Stimulated activated CD4-positive, alpha-beta T cell treated with anti-CD3 and anti-CD28 coated beads, Interleukin-1b, Interleukin-23, amount 100 ng/mL, for 48 hours (primary cell): ENCODE results near the gene DAB1.

Experiments
- DNase-seq: peaks from one replicate; pipeline ENCODE4 v3.0.0-alpha.2; 2020

DAB1 gene

DNA sequence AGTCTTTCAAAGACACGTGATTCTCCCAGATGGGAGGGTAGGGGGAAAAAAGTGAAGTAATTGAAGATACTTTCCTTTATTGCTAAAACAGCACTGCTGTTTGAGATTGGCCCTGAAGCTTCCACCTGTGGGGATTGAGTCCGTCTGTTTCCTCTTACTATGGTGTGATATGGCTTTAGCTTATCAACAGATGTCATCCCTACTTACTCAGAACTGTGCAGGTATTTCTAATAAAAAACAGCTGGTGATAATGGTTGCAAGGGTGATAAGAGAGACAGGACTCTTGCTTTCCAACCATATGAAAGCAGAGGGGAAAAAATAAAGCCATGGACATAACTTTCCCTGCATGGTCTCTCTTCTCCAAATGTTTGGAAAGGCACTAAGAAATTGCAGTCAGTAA is 416.4 kb downstream of the DAB1 start:
- DNase-seq = no peak

DNA sequence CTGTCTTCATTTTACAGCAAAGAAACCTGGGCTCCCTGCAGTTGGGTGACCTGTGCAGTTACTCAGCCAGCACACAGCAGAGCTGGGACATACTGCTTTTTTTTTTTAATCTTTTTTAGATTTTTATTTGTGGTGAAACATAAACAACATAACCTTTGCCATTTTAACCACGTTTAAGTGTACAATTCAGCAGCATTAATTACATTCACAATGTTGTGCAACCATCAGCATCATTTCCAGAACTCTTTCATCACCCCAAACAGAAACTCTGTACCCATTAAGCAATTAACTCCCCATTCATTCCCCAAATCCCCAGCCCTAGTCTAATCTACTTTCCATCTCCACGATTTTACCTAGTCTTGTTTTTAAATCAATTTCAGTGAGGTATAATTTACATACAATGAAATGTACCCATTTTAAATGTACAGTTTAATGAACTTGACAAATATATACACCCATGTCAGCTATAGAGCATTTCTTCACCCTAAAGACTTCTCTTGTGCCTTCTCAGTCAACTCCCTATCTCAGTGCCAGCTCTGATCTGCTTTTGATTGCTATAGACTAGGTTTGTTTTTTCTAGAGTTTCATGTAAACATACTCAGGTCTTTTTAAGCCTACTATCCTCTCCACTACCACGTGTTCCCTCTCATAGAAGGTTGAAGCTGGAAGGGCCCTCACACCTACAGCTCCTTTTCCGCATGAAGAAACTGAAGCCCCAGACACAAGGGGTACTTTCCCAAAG is 420.3 kb downstream of the DAB1 start:
- DNase-seq = no peak

DNA sequence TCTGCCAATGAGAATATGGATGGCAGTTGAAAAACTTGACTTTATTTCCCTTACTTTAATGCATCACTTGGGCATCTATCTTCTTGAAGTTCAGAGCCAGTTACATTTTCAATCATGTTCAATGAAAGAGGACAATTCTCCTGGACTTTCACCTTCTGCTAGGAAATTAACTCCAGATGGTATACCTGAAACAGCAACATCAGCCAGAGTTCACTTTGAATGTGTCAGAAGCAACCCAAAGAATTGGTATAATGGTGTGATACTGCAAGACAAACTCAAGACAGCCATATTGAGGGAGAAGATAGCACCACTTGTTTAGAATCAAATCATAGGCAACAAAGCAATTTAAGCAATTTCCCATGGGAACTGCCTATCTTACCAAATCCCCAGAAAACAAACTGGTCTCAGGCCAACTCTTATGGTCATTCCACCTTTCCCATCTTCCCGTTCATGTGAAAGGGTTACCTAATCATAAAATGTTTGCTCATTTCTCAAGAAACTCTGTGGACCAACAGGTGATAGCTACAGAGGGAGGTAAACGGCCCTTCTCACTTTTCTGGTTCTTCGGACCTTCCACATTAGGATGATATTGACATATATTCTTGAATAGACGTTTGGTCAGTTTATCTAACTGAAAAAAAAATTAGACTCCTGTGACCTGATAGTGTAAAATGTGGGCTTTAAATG is 428.3 kb downstream of the DAB1 start:
- no peak for DNase-seq

DNA sequence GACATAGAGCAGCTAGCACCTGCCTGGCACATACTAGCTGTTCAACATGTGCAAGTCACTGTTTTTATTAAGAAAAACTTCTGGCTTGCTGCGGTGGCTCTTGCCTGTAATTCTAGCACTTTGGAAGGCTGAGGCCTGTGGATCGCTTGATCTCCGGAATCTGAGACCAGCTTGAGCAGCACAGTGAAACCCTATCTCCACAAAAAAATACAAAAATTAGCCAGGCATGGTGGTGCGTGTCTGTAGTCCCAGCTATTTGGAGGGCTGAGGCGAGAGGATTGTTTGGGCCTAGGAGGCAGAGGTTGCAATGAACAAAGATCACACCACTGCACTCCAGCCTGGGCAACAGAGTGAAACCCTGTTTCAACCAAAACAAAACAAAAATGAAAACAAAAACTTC is 430.4 kb downstream of the DAB1 start:
- no peak for DNase-seq

DNA sequence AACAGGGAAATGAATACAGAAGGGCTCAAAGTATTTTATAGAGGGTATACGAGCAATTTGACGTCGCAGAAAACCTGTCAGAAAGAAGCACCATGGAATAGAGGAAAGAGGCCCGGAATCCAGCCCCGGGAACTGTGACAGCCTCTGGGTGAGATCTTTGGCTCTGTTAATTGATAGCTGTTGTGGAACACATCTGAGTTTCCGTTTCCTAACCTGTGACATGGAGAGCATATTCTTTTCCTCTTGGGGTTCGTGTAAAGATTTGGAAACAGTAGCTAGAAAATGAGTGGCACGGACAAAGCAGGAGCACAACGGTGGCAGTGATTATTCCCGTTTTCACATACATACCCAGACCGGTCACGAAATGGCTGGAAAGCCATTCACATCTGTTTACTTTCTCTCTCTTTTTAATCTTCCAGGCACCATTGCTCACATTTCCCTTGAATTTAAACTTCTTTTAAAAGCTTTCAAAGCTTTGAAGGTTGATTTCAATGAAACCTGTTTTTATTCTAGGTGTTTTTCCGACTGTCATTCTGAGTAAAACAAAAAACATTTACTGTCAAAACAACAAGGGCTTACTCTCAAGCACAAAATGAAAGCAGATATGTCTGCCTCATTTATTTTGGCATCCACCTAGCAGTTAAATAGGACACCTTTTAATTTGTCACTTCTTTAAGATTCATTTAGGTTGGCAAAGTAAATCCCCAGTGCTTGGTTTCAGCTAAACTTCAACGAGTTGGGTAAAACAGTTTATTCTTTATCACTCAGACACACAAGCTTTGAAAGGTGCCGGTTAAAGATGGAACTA is 431.3 kb downstream of the DAB1 start:
- DNase-seq = no peak

DNA sequence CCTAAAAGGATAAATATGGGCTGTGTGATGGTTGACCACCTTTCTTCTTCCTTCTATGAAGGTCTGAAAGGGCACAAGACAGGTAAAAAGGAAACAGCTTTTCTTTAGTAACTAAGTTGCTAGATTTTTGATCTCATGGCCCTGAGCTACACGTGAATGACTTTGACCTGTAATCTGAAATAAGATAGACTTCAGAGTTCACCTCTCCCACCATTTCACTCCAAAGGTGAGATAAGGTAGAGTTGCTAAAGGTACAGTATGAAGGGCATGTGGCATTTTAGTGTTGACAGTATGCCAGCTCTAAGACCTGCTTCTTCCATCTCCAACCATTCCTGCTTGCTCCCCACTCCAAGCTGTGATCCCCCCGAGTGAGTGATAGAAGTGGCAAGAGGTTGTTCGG is 432.3 kb downstream of the DAB1 start:
- no peak for DNase-seq

DNA sequence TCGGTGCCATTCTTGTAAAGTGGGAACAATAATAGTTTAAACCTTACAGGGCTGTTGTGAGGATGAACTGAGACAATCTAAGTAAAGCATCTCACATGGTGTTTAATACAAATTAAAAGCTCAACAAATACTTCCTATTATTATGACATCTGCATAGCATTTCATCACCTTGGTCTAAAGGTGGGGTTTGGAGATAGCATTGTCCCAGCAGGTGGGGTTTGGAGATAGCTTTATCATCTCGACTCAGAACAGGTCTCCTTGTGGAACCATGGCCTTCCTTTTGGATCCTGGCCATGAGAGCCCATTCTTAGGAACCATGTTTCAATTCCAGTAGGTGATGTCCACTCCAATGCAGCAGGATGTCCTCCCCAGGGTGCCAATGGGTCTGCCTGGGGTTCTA is 437.5 kb downstream of the DAB1 start:
- no peak for DNase-seq

DNA sequence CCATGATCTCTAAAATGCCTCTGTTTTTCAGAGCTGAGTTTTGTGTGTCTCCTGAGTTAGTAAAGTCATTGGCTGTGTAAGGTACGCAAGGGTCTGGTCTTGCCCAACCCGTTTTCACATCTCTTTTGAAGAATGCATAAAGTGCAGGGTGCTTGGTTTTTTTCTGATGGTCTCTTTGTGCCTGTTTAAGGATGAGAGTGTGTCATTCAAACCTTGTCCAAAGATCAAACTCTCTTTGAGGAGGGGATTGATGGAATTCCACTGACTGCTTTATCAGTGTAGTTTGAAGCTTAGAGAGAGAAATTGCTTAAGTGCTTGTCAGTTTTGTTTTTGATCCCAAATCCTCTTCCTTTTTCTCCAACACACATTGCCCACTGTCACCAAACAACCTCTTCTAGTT is 438.0 kb downstream of the DAB1 start:
- DNase-seq = no peak

DNA sequence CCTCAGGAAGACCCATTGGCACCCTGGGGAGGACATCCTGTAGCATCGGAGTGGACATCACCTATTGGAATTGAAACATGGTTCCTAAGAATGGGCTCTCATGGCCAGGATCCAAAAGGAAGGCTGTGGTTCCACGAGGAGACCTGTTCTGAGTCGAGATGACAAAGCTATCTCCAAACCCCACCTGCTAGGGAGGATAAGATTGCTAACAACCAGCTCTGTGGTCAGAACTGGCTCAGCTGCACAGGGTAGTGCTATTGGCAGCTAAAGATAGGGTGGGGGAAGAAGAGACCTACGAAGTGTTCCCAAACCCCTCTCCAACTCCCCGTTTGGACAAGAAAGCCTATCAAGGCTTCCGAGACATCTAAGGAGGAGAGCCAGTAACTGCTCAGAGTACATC is 440.4 kb downstream of the DAB1 start:
- DNase-seq = no peak

DNA sequence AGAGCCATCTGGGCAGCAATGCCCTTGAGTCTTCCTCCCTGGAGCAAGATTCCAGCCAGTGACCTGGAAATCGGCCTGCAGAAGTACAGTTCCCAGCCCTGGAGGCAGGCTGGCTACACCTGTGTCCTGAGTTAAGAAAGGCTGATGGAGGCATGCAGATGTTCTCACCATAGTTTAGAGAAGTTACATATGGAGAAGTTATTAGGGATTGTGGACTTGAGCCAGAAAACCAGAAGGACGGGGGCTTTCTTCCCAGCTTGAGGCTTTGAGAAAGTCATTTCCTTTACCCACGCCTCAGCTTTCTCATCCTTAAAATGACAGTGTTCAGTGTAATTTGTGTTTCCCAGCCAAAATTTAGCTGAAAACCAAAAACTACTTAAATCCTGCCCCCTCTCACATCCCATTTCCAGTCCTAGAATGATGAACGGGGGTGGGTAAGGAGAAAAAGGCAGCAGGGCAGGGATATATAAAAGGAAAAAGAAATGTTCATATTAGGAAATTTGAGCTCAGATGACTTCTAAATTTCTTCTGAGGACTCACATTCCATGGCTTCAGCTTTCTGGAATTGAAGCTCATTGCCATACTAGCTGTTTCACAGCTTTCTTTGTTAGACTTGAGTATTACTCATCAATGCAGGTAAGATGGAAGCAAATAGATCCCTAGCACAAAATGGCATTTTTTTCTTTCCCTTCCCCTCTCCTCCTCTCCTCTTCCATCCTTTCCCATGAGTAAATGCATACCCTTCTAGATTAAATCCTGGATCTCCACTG is 443.7 kb downstream of the DAB1 start:
- no peak for DNase-seq

DNA sequence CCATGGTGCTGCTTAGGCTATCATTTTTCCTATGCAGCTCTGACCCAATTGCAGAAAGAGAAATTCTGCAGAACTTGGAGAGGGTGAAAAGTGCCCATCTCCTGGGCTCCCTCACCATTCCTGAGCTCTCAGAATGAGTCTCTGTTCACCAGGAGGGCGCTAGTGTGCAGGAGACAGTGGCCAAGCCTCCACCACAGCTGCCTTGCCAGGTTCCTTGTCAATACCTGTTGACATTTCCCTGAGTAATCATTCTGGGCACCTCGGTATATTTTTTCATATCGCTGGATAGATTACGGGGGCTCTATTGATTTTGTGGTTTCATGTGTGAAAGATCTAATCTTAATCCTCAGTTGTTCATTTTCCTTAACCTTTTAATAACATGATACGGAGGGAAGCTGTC is 445.0 kb downstream of the DAB1 start:
- no peak for DNase-seq

DNA sequence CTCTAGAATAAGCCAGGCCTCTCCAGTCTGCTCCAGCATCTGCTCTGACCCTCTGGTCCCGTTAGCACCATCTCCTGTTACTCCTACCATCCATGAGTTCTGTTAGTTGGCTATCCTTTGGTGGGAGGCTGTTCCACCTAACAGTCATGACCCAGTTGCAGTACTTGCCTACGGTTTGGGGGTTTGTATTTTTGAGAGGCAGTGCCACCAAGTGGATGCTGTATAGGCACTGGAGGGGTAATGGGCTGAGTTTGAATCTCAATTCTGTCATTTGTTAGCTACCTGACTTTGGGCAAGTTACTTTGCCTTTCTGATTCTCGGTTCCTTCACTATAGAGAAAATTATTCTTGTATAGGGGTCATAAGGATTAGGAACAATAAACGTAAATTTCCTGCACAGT is 445.9 kb downstream of the DAB1 start:
- no peak for DNase-seq

DNA sequence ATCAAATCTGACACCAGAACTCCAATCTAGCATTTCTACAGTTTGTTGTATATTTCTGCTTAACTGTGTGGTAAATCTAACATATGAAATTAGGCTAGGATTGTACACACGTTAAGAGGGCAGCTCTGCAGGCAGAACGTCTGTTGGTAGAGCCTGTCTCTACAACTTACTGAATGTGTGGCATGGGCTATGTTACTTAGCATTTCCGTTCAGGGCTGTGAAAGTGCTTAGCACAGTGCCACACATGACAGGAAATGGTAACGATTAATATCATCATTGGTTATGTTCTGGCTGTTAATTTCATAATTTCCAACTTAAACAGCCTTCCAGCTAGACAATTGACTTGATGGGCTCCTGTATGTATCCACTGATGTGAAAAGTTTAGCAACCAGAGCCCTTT is 448.4 kb downstream of the DAB1 start:
- no peak for DNase-seq

DNA sequence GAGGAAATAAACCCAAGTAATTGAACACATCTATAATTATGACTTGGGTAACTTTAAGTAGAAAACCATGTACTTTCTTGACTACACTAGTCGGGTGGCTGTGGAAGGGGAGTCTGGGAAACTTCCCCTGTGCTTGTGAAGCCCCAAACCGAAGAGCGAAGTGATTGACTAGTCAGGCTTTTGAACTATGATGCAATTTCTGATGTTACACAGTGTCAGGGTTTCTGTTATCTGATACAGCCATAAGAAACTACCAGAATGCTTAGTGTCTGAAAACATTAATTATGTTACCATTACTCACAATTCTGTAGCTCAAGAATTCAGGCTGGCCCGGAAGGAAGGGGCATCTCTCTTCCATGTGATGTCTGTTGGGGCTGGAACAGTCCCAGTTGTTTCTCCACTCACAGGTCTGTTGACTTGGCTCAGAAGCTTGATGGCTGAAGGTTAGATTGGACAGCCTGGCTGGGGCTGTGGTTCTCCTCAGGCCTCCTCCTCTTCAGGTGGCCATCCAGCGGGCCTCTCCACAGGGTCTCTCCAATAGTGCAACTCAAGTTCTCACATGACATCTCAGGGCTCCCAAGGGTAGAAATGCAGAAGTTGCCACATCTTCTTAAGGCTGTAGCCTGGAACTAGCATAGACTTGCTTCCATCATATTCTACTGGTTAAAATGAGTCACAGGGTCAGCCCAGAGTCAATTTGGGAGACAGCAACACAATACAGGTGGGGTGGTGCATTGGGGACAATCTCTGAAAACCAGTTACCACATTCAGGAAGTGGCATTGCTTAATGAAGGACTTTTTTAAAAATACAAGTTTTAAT is 449.7 kb downstream of the DAB1 start:
- no peak for DNase-seq

DNA sequence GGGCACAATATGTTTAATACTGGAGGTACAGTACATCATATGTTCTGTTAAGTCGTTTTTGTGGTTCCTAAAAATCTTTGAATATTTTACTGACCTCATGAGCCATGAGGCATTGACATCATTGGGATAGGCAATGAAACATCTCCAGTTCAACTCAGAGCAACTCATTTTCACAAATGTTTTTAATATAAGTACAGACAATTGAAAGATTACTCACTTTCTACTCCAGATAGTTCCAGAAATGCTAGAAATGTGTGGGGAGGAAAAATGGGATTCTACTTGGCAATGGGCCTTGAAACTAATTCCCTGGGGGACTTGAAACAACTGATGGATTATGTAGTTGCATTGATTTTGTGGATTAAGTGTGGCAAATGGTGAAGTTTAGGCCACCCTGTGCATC is 450.9 kb downstream of the DAB1 start:
- DNase-seq = no peak

DNA sequence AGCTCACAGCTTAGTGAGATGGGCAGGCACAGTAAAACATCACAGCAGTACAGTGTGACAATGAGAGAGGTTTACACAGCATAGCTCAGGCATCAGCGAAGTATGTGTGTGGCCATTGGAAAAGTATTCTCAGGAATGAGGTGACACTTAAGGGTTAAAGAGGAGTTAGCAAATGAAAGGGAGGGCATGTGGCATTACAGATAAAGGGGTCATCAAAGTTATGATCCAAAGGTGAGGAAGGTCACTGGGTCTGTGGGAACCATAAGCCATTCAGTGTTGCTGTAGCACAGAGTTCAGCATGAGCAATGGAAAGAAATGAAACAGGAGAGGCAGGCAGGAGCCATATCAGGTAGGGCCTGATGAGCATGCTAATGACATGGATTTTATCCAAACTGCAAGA is 453.6 kb downstream of the DAB1 start:
- DNase-seq = no peak

DNA sequence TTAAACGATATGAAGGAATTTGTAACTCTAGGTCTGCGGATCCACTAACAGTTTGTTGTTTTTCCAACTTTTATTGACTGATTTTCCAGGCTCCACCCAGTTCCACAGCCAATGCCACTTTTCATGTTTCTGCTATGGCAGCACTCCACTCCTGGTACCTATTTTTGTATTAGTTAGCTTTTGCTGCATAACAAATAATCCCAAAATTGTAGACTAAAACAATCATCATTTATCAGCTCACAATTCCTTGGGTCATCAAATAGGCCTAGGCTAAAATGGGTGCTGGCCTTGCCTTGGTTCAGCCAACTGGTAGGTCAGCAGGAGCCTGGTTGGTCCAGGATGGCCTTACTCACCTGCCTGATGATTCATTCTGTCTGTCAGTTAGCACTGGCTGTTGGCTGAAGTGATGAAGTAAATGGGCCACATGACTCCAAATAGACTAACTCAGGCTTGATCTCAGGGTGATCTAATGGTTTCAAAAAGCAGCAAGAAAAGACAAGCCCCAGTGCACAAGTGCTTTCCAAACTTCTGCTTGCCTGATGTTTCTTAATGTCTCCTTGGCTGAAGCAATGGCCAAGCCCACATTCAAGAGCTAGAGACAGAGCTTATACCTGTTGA is 454.9 kb downstream of the DAB1 start:
- DNase-seq = no peak

DNA sequence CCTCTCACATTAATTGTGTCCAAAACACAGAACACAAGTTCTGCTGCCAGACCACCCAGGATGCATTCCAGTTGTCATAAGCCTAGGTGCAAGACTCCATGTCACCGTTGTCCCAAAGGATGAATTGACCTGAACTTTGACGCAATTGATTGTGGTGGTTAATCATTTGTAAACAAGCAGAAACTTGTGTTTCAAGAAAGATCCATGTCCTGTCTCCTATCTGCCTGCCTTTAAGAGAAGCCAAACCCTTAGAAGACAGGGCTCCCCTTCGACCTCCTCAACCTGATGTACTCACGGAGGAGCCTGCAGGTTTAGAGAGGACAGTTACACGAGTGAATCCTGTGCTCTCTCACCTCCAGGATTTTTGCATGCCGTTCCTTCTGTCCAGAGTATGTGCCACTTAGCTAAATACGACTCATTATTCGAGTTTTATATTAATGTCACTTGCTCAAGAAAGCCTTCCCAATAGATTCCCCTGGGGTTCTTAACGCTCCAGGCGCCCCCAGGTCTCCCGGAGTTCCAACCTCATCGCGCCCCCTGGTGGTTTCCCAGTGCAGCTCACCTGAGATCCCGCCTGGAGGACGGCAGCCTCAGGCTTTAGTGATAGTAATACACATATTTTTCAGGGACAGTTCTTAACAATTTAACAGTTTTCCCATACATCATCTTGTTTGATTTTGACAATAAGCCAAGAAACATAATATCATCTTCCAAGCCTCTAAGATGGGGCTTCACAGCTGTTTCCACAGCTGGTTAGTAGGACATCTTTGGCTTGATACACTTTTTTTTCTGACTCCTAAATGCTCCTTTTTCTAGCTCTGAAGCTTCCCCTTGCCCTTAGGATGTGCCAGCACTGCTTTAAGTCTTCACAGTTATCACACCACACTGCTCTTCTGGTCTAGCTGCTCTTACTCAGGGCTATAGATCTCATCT is 455.7 kb downstream of the DAB1 start:
- no peak for DNase-seq

DNA sequence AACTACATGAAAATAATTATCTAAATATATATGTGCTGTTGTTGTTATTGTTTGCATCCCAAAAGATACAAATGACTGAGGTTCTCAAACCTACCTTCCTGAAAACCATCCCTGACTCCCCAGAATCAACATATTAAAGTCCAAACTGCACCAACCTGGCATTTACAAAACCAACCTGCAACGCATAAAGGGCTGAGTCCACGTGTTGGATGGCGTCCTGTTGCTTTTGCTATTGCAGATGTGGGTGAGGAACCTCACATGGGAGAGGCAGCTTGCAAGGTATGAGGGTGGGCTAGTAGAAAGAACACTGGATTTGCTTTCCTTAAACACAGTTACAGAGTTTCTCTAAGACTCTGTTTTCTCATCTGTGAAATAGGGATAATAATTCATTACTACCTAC is 456.5 kb downstream of the DAB1 start:
- no peak for DNase-seq

DNA sequence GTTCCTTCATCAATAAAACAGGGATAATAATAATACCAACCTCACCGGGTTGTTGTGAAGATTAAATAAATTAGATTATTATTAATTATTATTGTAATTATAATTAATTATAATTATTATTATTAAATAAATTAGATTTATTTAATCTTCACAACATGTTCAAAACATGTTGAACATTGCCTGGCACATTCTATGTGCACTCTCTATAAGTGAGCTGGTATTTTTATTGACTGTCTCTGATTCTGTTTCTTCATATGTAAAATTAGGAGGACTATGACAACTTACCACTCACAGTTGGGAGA is 457.2 kb downstream of the DAB1 start:
- DNase-seq = no peak
